HG03159 (cell line): ENCODE results near the gene ARPC5.
"Not testable (repeated sequence)": the region's sequence is repeated elsewhere in the genome, so short reads cannot be mapped to it uniquely, and the experiment has no call there.

Experiments used
- ATAC-seq: cut with Tn5 transposase; IDR thresholded peaks from one replicate; pipeline ENCODE4 v1.9.1; 2021; ENCODE audit warnings: mild to moderate bottlenecking, moderate library complexity; ENCODE audit not compliant: unreplicated experiment

The ARPC5 gene

GRCh38 chr1:183646776-183647175 lies 11.2 kb upstream of the ARPC5 start:
- ATAC-seq: no peak

GRCh38 chr1:183645531-183645930 lies 9.9 kb upstream of the ARPC5 start:
- no peak for ATAC-seq

GRCh38 chr1:183642166-183642565 lies 6.6 kb upstream of the ARPC5 start:
- ATAC-seq: no peak

GRCh38 chr1:183640193-183640592 lies 4.6 kb upstream of the ARPC5 start:
- ATAC-seq: no peak

GRCh38 chr1:183638649-183639387 lies 3.2 kb upstream of the ARPC5 start:
- ATAC-seq: no peak

- ATAC-seq: no peak
Observed at GRCh38 chr1:183636783-183637182, 1.2 kb upstream of the ARPC5 start.

- no peak for ATAC-seq
Observed at GRCh38 chr1:183636334-183636682, 725 bp upstream of the ARPC5 start.

GRCh38 chr1:183635099-183635605 lies 431 bp downstream of the ARPC5 start:
- ATAC-seq: peak; percentile 3

GRCh38 chr1:183634429-183635065 lies 1.0 kb downstream of the ARPC5 start:
- no peak for ATAC-seq

- ATAC-seq: peak; percentile 38
Observed at GRCh38 chr1:183633676-183634343, 1.8 kb downstream of the ARPC5 start.

- ATAC-seq: no peak
Observed at GRCh38 chr1:183632964-183633363, 2.6 kb downstream of the ARPC5 start.

- no peak for ATAC-seq
Observed at GRCh38 chr1:183632114-183632513, 3.5 kb downstream of the ARPC5 start.

- ATAC-seq: no peak
Observed at GRCh38 chr1:183630748-183631147, 4.8 kb downstream of the ARPC5 start.

GRCh38 chr1:183628537-183628936 lies 7.0 kb downstream of the ARPC5 start:
- ATAC-seq: no peak

GRCh38 chr1:183626236-183626635 lies 9.3 kb downstream of the ARPC5 start:
- ATAC-seq: not testable (repeated sequence)

- ATAC-seq: peak; percentile 85
Observed at GRCh38 chr1:183622884-183623785, 12.4 kb downstream of the ARPC5 start.

GRCh38 chr1:183622013-183622412 lies 13.6 kb downstream of the ARPC5 start:
- ATAC-seq: no peak

GRCh38 chr1:183620311-183620710 lies 15.3 kb downstream of the ARPC5 start:
- ATAC-seq: no peak

- ATAC-seq: no peak
Observed at GRCh38 chr1:183619781-183620180, 15.8 kb downstream of the ARPC5 start.

GRCh38 chr1:183618202-183618601 lies 17.4 kb downstream of the ARPC5 start:
- not testable (repeated sequence) for ATAC-seq

GRCh38 chr1:183612975-183613374 lies 22.6 kb downstream of the ARPC5 start:
- ATAC-seq: not testable (repeated sequence)
